ENCODE data around the gene MAN2A2. TPM values are rescaled to one million over a fixed set of nuclear protein-coding genes. Genes with fewer than 3 reads are reported as not detected.

MAN2A2 gene
- total RNA-seq, 1 experiment from 2014 or later = 64.9 TPM

GRCh38 chr15:90866161-90866715 is 36.9 kb upstream of the MAN2A2 start:
- BruUV-seq (replicated peaks) = no TSS peak
- Histone ChIP-seq H3K4me1 (peaks cover 39% of the 10 kb centered on the region), H3K4me3 (ENCODE audit: low read depth, low read length) (no peak overlapping the region), H3K9me3 (no peaks in the 10 kb centered on the region), H3K36me3 (ENCODE audit: control insufficient read depth, insufficient read depth, low read length) (no peaks in the 10 kb centered on the region), H3K27me3 (replicated peaks; ENCODE audit: control insufficient read depth, insufficient read depth, low read length) (no peaks in the 10 kb centered on the region)
- ChIA-PET CTCF (no interaction called here), POLR2A (no interaction called here)
- Mint-ChIP-seq H3K9me3 (ENCODE audit: unreplicated experiment) (no peaks in the 10 kb centered on the region), H3K27ac (ENCODE audit: unreplicated experiment) (peak overlapping the region; percentile 6), H3K36me3 (ENCODE audit: insufficient read depth, unreplicated experiment) (peaks cover 9% of the 10 kb centered on the region), H3K4me3 (ENCODE audit: unreplicated experiment) (no peak overlapping the region), H3K4me1 (ENCODE audit: low read depth, unreplicated experiment) (peaks cover 38% of the 10 kb centered on the region), H3K27me3 (ENCODE audit: insufficient read depth, unreplicated experiment) (no peaks in the 10 kb centered on the region)
- TF ChIP-seq CTCF (IDR thresholded peaks at IDR 0.05; ENCODE audit: insufficient read depth in 1 of 2, low read depth in 1 of 2, low read length in 1 of 2, severe bottlenecking in 1 of 2, unreplicated experiment in 1 of 2) = no peak
- intact Hi-C loops (cut with micrococcal nuclease; ENCODE audit: unreplicated experiment) = no loop called here
- no peak for DNase-seq

GRCh38 chr15:90866800-90867199 is 36.3 kb upstream of the MAN2A2 start:
- Mint-ChIP-seq H3K4me3 (ENCODE audit: unreplicated experiment) (no peak overlapping the region), H3K27ac (ENCODE audit: unreplicated experiment) (no peak overlapping the region), H3K4me1 (ENCODE audit: low read depth, unreplicated experiment) (peaks cover 38% of the 10 kb centered on the region), H3K9me3 (ENCODE audit: unreplicated experiment) (no peaks in the 10 kb centered on the region), H3K36me3 (ENCODE audit: insufficient read depth, unreplicated experiment) (peaks cover 9% of the 10 kb centered on the region), H3K27me3 (ENCODE audit: insufficient read depth, unreplicated experiment) (no peaks in the 10 kb centered on the region)
- CTCF ChIA-PET = no interaction called here
- no peak for TF ChIP-seq CTCF (IDR thresholded peaks at IDR 0.05; ENCODE audit: insufficient read depth in 1 of 2, low read depth in 1 of 2, low read length in 1 of 2, severe bottlenecking in 1 of 2, unreplicated experiment in 1 of 2)
- Histone ChIP-seq H3K9me3 (no peaks in the 10 kb centered on the region), H3K4me1 (peaks cover 39% of the 10 kb centered on the region), H3K27me3 (replicated peaks; ENCODE audit: control insufficient read depth, insufficient read depth, low read length) (no peaks in the 10 kb centered on the region), H3K36me3 (ENCODE audit: control insufficient read depth, insufficient read depth, low read length) (no peaks in the 10 kb centered on the region), H3K4me3 (ENCODE audit: low read depth, low read length) (no peak overlapping the region)
- intact Hi-C loops (cut with micrococcal nuclease; ENCODE audit: unreplicated experiment) = no loop called here
- POLR2A ChIA-PET = no interaction called here
- DNase-seq = no peak
- no TSS peak for BruUV-seq (replicated peaks)

- Mint-ChIP-seq H3K4me1 (ENCODE audit: low read depth, unreplicated experiment) (peaks cover 38% of the 10 kb centered on the region), H3K27ac (ENCODE audit: unreplicated experiment) (peak within 1 kb of the TSS; percentile 64), H3K27me3 (ENCODE audit: insufficient read depth, unreplicated experiment) (no peaks in the 10 kb centered on the region), H3K36me3 (ENCODE audit: insufficient read depth, unreplicated experiment) (peaks cover 9% of the 10 kb centered on the region), H3K9me3 (ENCODE audit: unreplicated experiment) (no peaks in the 10 kb centered on the region), H3K4me3 (ENCODE audit: unreplicated experiment) (peak within 1 kb of the TSS; percentile 71)
- no TSS peak for BruUV-seq (replicated peaks)
- ChIA-PET POLR2A (interaction anchor here (0.6 kb wide), 2 partner anchors 24 to 27 kb away, joined by 5 to 6 read pairs; no protein-coding TSS in a partner anchor), CTCF (interaction anchor here (0.8 to 1.2 kb wide), 3 partner anchors 9 to 212 kb away, joined by 3 to 4 read pairs (median 3); no protein-coding TSS in a partner anchor)
- Histone ChIP-seq H3K36me3 (ENCODE audit: control insufficient read depth, insufficient read depth, low read length) (no peaks in the 10 kb centered on the region), H3K27me3 (replicated peaks; ENCODE audit: control insufficient read depth, insufficient read depth, low read length) (no peaks in the 10 kb centered on the region), H3K4me1 (peaks cover 51% of the 10 kb centered on the region), H3K9me3 (no peaks in the 10 kb centered on the region), H3K4me3 (ENCODE audit: low read depth, low read length) (no peak within 1 kb of the TSS)
- no peak for TF ChIP-seq CTCF (IDR thresholded peaks at IDR 0.05; ENCODE audit: insufficient read depth in 1 of 2, low read depth in 1 of 2, low read length in 1 of 2, severe bottlenecking in 1 of 2, unreplicated experiment in 1 of 2)
- peak; percentile 74 to 78 for DNase-seq
- intact Hi-C loops (cut with micrococcal nuclease; ENCODE audit: unreplicated experiment) = no loop called here
Measured at GRCh38 chr15:90868261-90868689, 34.8 kb upstream of the MAN2A2 start, which contains the start of gene FURIN. TSS of gene FURIN (plus strand) at chr15:90868588. CDS start at chr15:90875741, 7,153 bp downstream.

All from Caco-2 (cell line).